Natural killer cell (primary cell): ENCODE results near the gene KHSRP. TPM values are rescaled to one million over a fixed set of nuclear protein-coding genes. Genes with fewer than 3 reads are reported as not detected.

Experiments
- ATAC-seq, 3 donors: fragments of 150-1000 bp in 2 of 3; fragments of 200-7000 bp in 1 of 3; cut with Tn5 transposase; 1 replicate in 1 of 3; 2 replicates in 2 of 3; pipeline ENCODE4 v1.10.0; 2021; ENCODE audit warnings: mild to moderate bottlenecking in 2 of 3, moderate library complexity in 2 of 3
- DNase-seq, 2 donors: peaks; one replicate each; pipeline versions ENCODE4 v3.0.0 to v3.0.0-alpha.2; 2013 to 2021; ENCODE audit warnings: mixed read lengths in 1 of 2
- H3K27ac ChIP-seq: one replicate; pipeline ENCODE4 v1.5.1; 2013; ENCODE audit warnings: mild to moderate bottlenecking, low read length
- H3K27me3 ChIP-seq: one replicate; pipeline ENCODE4 v1.6.1; 2013; ENCODE audit warnings: low read length; ENCODE audit not compliant: control insufficient read depth, insufficient read depth
- H3K36me3 ChIP-seq: one replicate; pipeline ENCODE4 v1.6.1; 2013; ENCODE audit warnings: low read length; ENCODE audit not compliant: control insufficient read depth, insufficient read depth
- H3K4me1 ChIP-seq: one replicate; pipeline ENCODE4 v1.6.1; 2013; ENCODE audit warnings: low read length; ENCODE audit not compliant: control insufficient read depth, insufficient read depth
- H3K4me3 ChIP-seq: one replicate; pipeline ENCODE4 v1.5.1; 2013; ENCODE audit warnings: low read length
- H3K9me3 ChIP-seq: one replicate; pipeline ENCODE4 v1.6.1; 2013; ENCODE audit warnings: low read length; ENCODE audit not compliant: control insufficient read depth, insufficient read depth
- H3K27ac Mint-ChIP-seq, 2 donors: one replicate each; pipeline ENCODE4 v1.8.0; 2022; ENCODE audit warnings: mild to moderate bottlenecking in 2 of 2, mixed read lengths in 2 of 2, moderate library complexity in 1 of 2
- H3K27me3 Mint-ChIP-seq, 2 donors: one replicate each; pipeline ENCODE4 v1.8.0; 2022; ENCODE audit warnings: low read depth in 2 of 2, mixed read lengths in 2 of 2
- H3K36me3 Mint-ChIP-seq: one replicate; pipeline ENCODE4 v1.8.0; 2022; ENCODE audit warnings: mixed read lengths
- H3K4me1 Mint-ChIP-seq, 2 donors: one replicate each; pipeline ENCODE4 v1.8.0; 2022; ENCODE audit warnings: mixed read lengths in 2 of 2
- H3K4me3 Mint-ChIP-seq: one replicate; pipeline ENCODE4 v1.8.0; 2022; ENCODE audit warnings: mild to moderate bottlenecking, moderate library complexity, mixed read lengths
- H3K9me3 Mint-ChIP-seq, 2 donors: one replicate each; pipeline ENCODE4 v1.8.0; 2022; ENCODE audit warnings: mixed read lengths in 2 of 2
- CTCF ChIP-seq: fragments of 200-600 bp; IDR thresholded peaks from one replicate; pipeline ENCODE4 v1.8.0; 2022; ENCODE audit warnings: antibody characterized with exemption
- WGBS: methylation state at CpG from one replicate; pipeline ENCODE4 v1.1.7; 2013; ENCODE audit warnings: missing lambda C conversion rate; ENCODE audit not compliant: insufficient coverage; 5-methylcytosine and 5-hydroxymethylcytosine counted together
- intact Hi-C: fragments of 100-400 bp; cut with micrococcal nuclease; formaldehyde crosslinking; loops from one replicate; pipeline ENCODE4 v1.14.2; 2022
- total RNA-seq, 4 donors: library from RNA; stranded (reverse); fragments of 120-200 nt in 1 of 4; gene quantifications; one replicate each; pipeline versions ENCODE4 v1.2.3 to v1.2.4, GENCODE V29; 2013 to 2022

The KHSRP gene
- total RNA-seq, 3 donors from 2014 or later (not counting 1 experiment from before 2014, with no cell fraction given): 160 to 192 (median 165) TPM

GRCh38 chr19:6460099-6460884 is 35.7 kb upstream of the KHSRP start:
- DNase-seq (peak; percentile 92 to 97), ATAC-seq (peak; percentile 83 to 91 (median 87))
- WGBS: under 1% methylated on average over 57 of the region's 57 CpGs
- Histone ChIP-seq H3K4me3 (peak overlapping the region; percentile 71), H3K27ac (peak overlapping the region; percentile 81), H3K36me3 (no peaks in the 10 kb centered on the region), H3K4me1 (peaks cover 30% of the 10 kb centered on the region), H3K27me3 (peaks cover 6% of the 10 kb centered on the region), H3K9me3 (no peaks in the 10 kb centered on the region)
- intact Hi-C loops: loop anchor here (1.0 to 2.0 kb wide), 3 partner anchors 21 to 403 kb away; partner anchors contain the start of gene DENND1C
- H3K4me3 Mint-ChIP-seq: peak overlapping the region; percentile 99
- peak overlapping the region; percentile 91 to 95 for H3K27ac Mint-ChIP-seq
- H3K36me3 Mint-ChIP-seq: no peaks in the 10 kb centered on the region
- peaks cover 18 to 27% of the 10 kb centered on the region in 2 donors for H3K4me1 Mint-ChIP-seq
- no peaks in the 10 kb centered on the region for H3K9me3 Mint-ChIP-seq
- peak; percentile 72 for TF ChIP-seq CTCF
- H3K27me3 Mint-ChIP-seq: peaks cover 0 to 6% of the 10 kb centered on the region in 2 donors

- no peaks in the 10 kb centered on the region for H3K36me3 Mint-ChIP-seq
- H3K27ac Mint-ChIP-seq: peak within 1 kb of the TSS; percentile 91 to 95
- H3K27me3 Mint-ChIP-seq: peaks cover 0 to 3% of the 10 kb centered on the region in 2 donors
- Histone ChIP-seq H3K36me3 (no peaks in the 10 kb centered on the region), H3K9me3 (peaks cover 3% of the 10 kb centered on the region), H3K27ac (peak within 1 kb of the TSS; percentile 81), H3K27me3 (peaks cover 6% of the 10 kb centered on the region), H3K4me1 (peaks cover 28% of the 10 kb centered on the region), H3K4me3 (peak within 1 kb of the TSS; percentile 71)
- 7% methylated on average over 70 of the region's 70 CpGs for WGBS
- no peak for TF ChIP-seq CTCF
- peak within 1 kb of the TSS; percentile 99 for H3K4me3 Mint-ChIP-seq
- intact Hi-C loops: loop anchor here (1.0 to 2.0 kb wide), 3 partner anchors 21 to 404 kb away; partner anchors contain the start of gene DENND1C
- DNase-seq (peak; percentile 46 to 76), ATAC-seq (peak; percentile 27 to 35 (median 33))
- peaks cover 18 to 26% of the 10 kb centered on the region in 2 donors for H3K4me1 Mint-ChIP-seq
- H3K9me3 Mint-ChIP-seq: no peaks in the 10 kb centered on the region
Measured at GRCh38 chr19:6459262-6460098, 34.9 kb upstream of the KHSRP start, which contains the start of gene SLC25A23. SLC25A23 (minus strand) TSS chr19:6459792; CDS start chr19:6459628, 164 bp downstream.

GRCh38 chr19:6458695-6459261 is 34.2 kb upstream of the KHSRP start:
- 67% methylated on average over 16 of the region's 16 CpGs for WGBS
- no peak for TF ChIP-seq CTCF
- Mint-ChIP-seq H3K4me3 (peak overlapping the region; percentile 95), H3K4me1 (peaks cover 18 to 19% of the 10 kb centered on the region in 2 donors), H3K27me3 (peaks cover 0 to 3% of the 10 kb centered on the region in 2 donors), H3K9me3 (no peaks in the 10 kb centered on the region), H3K36me3 (no peaks in the 10 kb centered on the region), H3K27ac (peak overlapping the region; percentile 69 to 87)
- ATAC-seq: no peak
- Histone ChIP-seq H3K9me3 (peaks cover 10% of the 10 kb centered on the region), H3K27me3 (no peaks in the 10 kb centered on the region), H3K27ac (no peak overlapping the region), H3K4me1 (peaks cover 21% of the 10 kb centered on the region), H3K36me3 (no peaks in the 10 kb centered on the region), H3K4me3 (peak overlapping the region; percentile 21)
- intact Hi-C loops: no loop called here
- peak in 1 of 2 donors; percentile 21 for DNase-seq
